Neutrophil (primary cell): ENCODE results near the gene EREG.
"Not testable (repeated sequence)": the region's sequence is repeated elsewhere in the genome, so short reads cannot be mapped to it uniquely, and the experiment has no call there.

Source experiments
- H3K27ac ChIP-seq: fragments of 200-600 bp; sonication (generic); 2 replicates; pipeline ENCODE4 v1.5.1; 2016; ENCODE audit warnings: mild to moderate bottlenecking, moderate library complexity
- H3K27me3 ChIP-seq: fragments of 200-600 bp; sonication (generic); 2 replicates; pipeline ENCODE4 v1.6.0; 2016; ENCODE audit warnings: mild to moderate bottlenecking
- H3K36me3 ChIP-seq: fragments of 200-600 bp; sonication (generic); 2 replicates; pipeline ENCODE4 v1.5.1; 2017
- H3K4me1 ChIP-seq, 2 experiments: fragments of 200-600 bp in 1 of 2; sonication (generic) in 1 of 2; 1 replicate in 1 of 2; 2 replicates in 1 of 2; pipeline versions ENCODE4 v1.5.1 to v1.6.1; 2013 to 2016; ENCODE audit warnings: low read depth in 1 of 2, low read length in 1 of 2, mild to moderate bottlenecking in 1 of 2, moderate library complexity in 1 of 2; ENCODE audit not compliant: control insufficient read depth in 1 of 2, insufficient read depth in 1 of 2
- H3K4me3 ChIP-seq, 2 experiments: fragments of 200-600 bp in 1 of 2; sonication (generic) in 1 of 2; 1 replicate in 1 of 2; 2 replicates in 1 of 2; pipeline ENCODE4 v1.5.1; 2013 to 2016; ENCODE audit warnings: low read depth in 1 of 2, low read length in 1 of 2, mild to moderate bottlenecking in 1 of 2, moderate library complexity in 1 of 2
- H3K9me3 ChIP-seq: fragments of 200-600 bp; sonication (generic); 2 replicates; pipeline ENCODE4 v1.5.1; 2016
- CTCF ChIP-seq: fragments of 200-600 bp; sonication (generic); IDR thresholded peaks from 2 replicates; pipeline ENCODE4 v1.5.1; 2016; ENCODE audit warnings: antibody characterized with exemption

The EREG gene

GRCh38 chr4:74331944-74332343, 33.0 kb upstream of the EREG start:
- Histone ChIP-seq H3K36me3 (no peaks in the 10 kb centered on the region), H3K4me1 (peaks cover 0 to 9% of the 10 kb centered on the region in 2 experiments)
- no peak for TF ChIP-seq CTCF

GRCh38 chr4:74334636-74335035, 30.3 kb upstream of the EREG start:
- H3K4me3 ChIP-seq: no peak overlapping the region
- no peaks in the 10 kb centered on the region for H3K36me3 ChIP-seq
- no peaks in the 10 kb centered on the region for H3K9me3 ChIP-seq
- TF ChIP-seq CTCF: no peak
- H3K27ac ChIP-seq: no peak overlapping the region
- peaks cover 5 to 17% of the 10 kb centered on the region in 2 experiments for H3K4me1 ChIP-seq
- H3K27me3 ChIP-seq: no peaks in the 10 kb centered on the region

More at GRCh38 chr4:74331944-74332343, 33.0 kb upstream of the EREG start:
- Histone ChIP-seq H3K4me3 (no peak overlapping the region), H3K27ac (no peak overlapping the region), H3K9me3 (no peaks in the 10 kb centered on the region), H3K27me3 (no peaks in the 10 kb centered on the region)

GRCh38 chr4:74335341-74336021, 29.5 kb upstream of the EREG start:
- Histone ChIP-seq H3K36me3 (no peaks in the 10 kb centered on the region), H3K4me3 (no peak overlapping the region), H3K9me3 (peaks cover 4% of the 10 kb centered on the region), H3K4me1 (peaks cover 5 to 10% of the 10 kb centered on the region in 2 experiments), H3K27me3 (no peaks in the 10 kb centered on the region), H3K27ac (no peak overlapping the region)
- TF ChIP-seq CTCF: no peak

GRCh38 chr4:74338792-74339333, 26.1 kb upstream of the EREG start:
- Histone ChIP-seq H3K27ac (peak overlapping the region; percentile 30), H3K4me3 (no peak overlapping the region), H3K27me3 (no peaks in the 10 kb centered on the region), H3K4me1 (peaks cover 5 to 9% of the 10 kb centered on the region in 2 experiments), H3K36me3 (no peaks in the 10 kb centered on the region), H3K9me3 (peaks cover 4% of the 10 kb centered on the region)
- TF ChIP-seq CTCF: no peak

GRCh38 chr4:74339501-74339900, 25.4 kb upstream of the EREG start:
- H3K27me3 ChIP-seq: no peaks in the 10 kb centered on the region
- H3K27ac ChIP-seq: peak overlapping the region; percentile 30
- H3K9me3 ChIP-seq: peaks cover 4% of the 10 kb centered on the region
- peaks cover 5 to 9% of the 10 kb centered on the region in 2 experiments for H3K4me1 ChIP-seq
- no peaks in the 10 kb centered on the region for H3K36me3 ChIP-seq
- H3K4me3 ChIP-seq: no peak overlapping the region
- TF ChIP-seq CTCF: no peak

GRCh38 chr4:74340421-74340820, 24.5 kb upstream of the EREG start:
- not testable (repeated sequence) for H3K27me3 ChIP-seq, H3K36me3 ChIP-seq, H3K4me3 ChIP-seq, H3K4me1 ChIP-seq, H3K27ac ChIP-seq, H3K9me3 ChIP-seq
